Keratinocyte (primary cell): ENCODE results near the gene CNOT6. TPM values are rescaled to one million over a fixed set of nuclear protein-coding genes. Genes with fewer than 3 reads are reported as not detected.

Experiments
- DNase-seq: peaks from one replicate; pipeline ENCODE4 v3.0.0-alpha.2; 2011; ENCODE audit warnings: low read depth, missing footprints, low spot score
- FAIRE-seq: peaks from 2 replicates; lab custom pipeline; 2011; peaks lifted over from hg19 to GRCh38; lab: Jason Lieb, UNC
- H2AFZ ChIP-seq: 2 replicates; pipeline ENCODE4 v1.6.0; 2012; ENCODE audit warnings: low read length, control low read depth, inconsistent platforms; ENCODE audit not compliant: control insufficient read depth
- H3K27ac ChIP-seq: 2 replicates; pipeline ENCODE4 v1.5.1; 2011; ENCODE audit warnings: low read length; ENCODE audit not compliant: control insufficient read depth, insufficient read depth
- H3K27me3 ChIP-seq: 3 replicates; pipeline ENCODE4 v1.6.0; 2011; ENCODE audit warnings: low read length; ENCODE audit not compliant: control insufficient read depth, insufficient read depth; ENCODE audit errors: extremely low read depth
- H3K36me3 ChIP-seq, 2 experiments: 2 replicates in 1 of 2; 3 replicates in 1 of 2; pipeline ENCODE4 v1.5.1; 2011; ENCODE audit warnings: low read length in 2 of 2, mild to moderate bottlenecking in 1 of 2; ENCODE audit not compliant: control insufficient read depth in 2 of 2, insufficient read depth in 2 of 2; ENCODE audit errors: extremely low read depth in 1 of 2
- H3K4me1 ChIP-seq: 3 replicates; pipeline ENCODE4 v1.5.1; 2011; ENCODE audit warnings: low read length; ENCODE audit not compliant: control insufficient read depth, insufficient read depth; ENCODE audit errors: extremely low read depth
- H3K4me2 ChIP-seq: 3 replicates; pipeline ENCODE4 v1.6.0; 2011; ENCODE audit warnings: low read depth, low read length; ENCODE audit not compliant: control insufficient read depth, insufficient read depth; ENCODE audit errors: extremely low read depth
- H3K4me3 ChIP-seq, 3 experiments: fragments of 200-600 bp in 1 of 3; sonication (generic) in 1 of 3; 2 replicates in 2 of 3; 3 replicates in 1 of 3; pipeline ENCODE4 v1.5.1; 2011 to 2016; ENCODE audit warnings: low read length in 3 of 3, mild to moderate bottlenecking in 3 of 3, control low read depth in 2 of 3, inconsistent platforms in 1 of 3, low read depth in 1 of 3, mixed read lengths in 1 of 3, mixed run types in 1 of 3, moderate library complexity in 1 of 3; ENCODE audit not compliant: control insufficient read depth in 2 of 3, insufficient read depth in 2 of 3; ENCODE audit errors: extremely low read depth in 1 of 3
- H3K79me2 ChIP-seq: 2 replicates; pipeline ENCODE4 v1.6.0; 2012; ENCODE audit warnings: low read length; ENCODE audit not compliant: control insufficient read depth, insufficient read depth
- H3K9ac ChIP-seq: 3 replicates; pipeline ENCODE4 v1.6.0; 2011; ENCODE audit warnings: low read length; ENCODE audit not compliant: control insufficient read depth, insufficient read depth; ENCODE audit errors: extremely low read depth
- H3K9me1 ChIP-seq: 3 replicates; pipeline ENCODE4 v1.6.0; 2011; ENCODE audit warnings: low read length; ENCODE audit not compliant: control insufficient read depth, insufficient read depth; ENCODE audit errors: extremely low read depth
- H3K9me3 ChIP-seq: 2 replicates; pipeline ENCODE4 v1.5.1; 2012; ENCODE audit warnings: low read depth, low read length; ENCODE audit not compliant: control insufficient read depth
- H4K20me1 ChIP-seq: 3 replicates; pipeline ENCODE4 v1.6.0; 2011; ENCODE audit warnings: low read length; ENCODE audit not compliant: control insufficient read depth, insufficient read depth; ENCODE audit errors: extremely low read depth
- EZH2 ChIP-seq: IDR thresholded peaks from one replicate; pipeline ENCODE4 v1.6.1; 2012; ENCODE audit warnings: inconsistent platforms, mild to moderate bottlenecking, low read length, moderate library complexity
- dilution Hi-C: fragments of 300-500 bp; cut with MboI; formaldehyde crosslinking; loops from one replicate; pipeline ENCODE4 v1.7.0; 2020; ENCODE audit warnings: low sequenced_read_pairs; ENCODE audit not compliant: extremely low pct_ligation_motif_present
- polyA plus RNA-seq, 5 experiments: library from polyadenylated mRNA; depleted of rRNA in 3 of 5; stranded (reverse) in 3 of 5; stranded (forward) in 1 of 5; unstranded in 1 of 5; fragments of >200 nt; gene quantifications; 1 replicate in 1 of 5; 2 replicates in 3 of 5; 3 replicates in 1 of 5; pipeline versions ENCODE4 v1.2.1 to v1.2.3, GENCODE V29; 2011 to 2012; ENCODE audit warnings: missing spikeins in 2 of 5, low read depth in 1 of 5, low replicate concordance in 1 of 5
- TF ChIP-seq, protein P1 (sequence below), 3 experiments: IDR thresholded peaks in 1 of 3; conservative IDR thresholded peaks in 1 of 3; optimal IDR thresholded peaks in 1 of 3; 2 replicates in 2 of 3; 3 replicates in 1 of 3; pipeline versions ENCODE3 to v1.5.1; 2011; ENCODE audit warnings: low read length in 3 of 3, mild to moderate bottlenecking in 3 of 3, moderate library complexity in 2 of 3, control low read depth in 1 of 3, inconsistent platforms in 1 of 3; ENCODE audit not compliant: insufficient read depth in 2 of 3; ENCODE audit errors: extremely low read depth in 1 of 3

The CNOT6 gene
- polyA plus RNA-seq, 1 donor (not counting 4 experiments of a cell fraction or from before 2014, with no cell fraction given): 29.7 TPM

DNA sequence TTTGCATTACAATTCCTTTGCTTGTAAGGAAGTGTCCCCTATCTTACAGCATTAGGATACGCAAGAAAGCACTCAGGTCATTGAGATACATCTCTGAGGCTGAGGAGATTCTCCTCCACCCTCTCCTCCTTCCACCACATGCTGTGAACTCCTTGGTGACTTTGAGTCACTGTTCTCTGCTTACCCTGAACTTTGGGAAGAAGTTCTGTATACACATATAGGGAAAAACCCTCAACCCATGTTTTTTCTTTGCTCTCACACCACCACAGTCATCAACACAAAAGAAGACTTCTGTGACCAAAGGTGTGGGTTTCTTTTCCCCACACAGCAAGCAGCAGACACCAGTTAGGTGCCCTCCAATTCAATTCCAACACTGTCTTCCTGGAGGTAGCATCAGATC lies 38.1 kb downstream of the CNOT6 start:
- Histone ChIP-seq H3K4me2 (no peak overlapping the region), H3K9ac (no peak overlapping the region), H3K27ac (no peak overlapping the region), H3K79me2 (peaks cover 54% of the 10 kb centered on the region), H3K4me3 (no peak overlapping the region), H3K9me3 (no peaks in the 10 kb centered on the region), H3K4me1 (no peaks in the 10 kb centered on the region), H3K9me1 (no peaks in the 10 kb centered on the region), H2AFZ (no peak overlapping the region), H4K20me1 (peaks cover 7% of the 10 kb centered on the region), H3K36me3 (peaks cover 0 to 4% of the 10 kb centered on the region in 2 experiments), H3K27me3 (no peaks in the 10 kb centered on the region)
- no peak for FAIRE-seq
- DNase-seq: no peak
- dilution Hi-C loops: no loop called here
- TF ChIP-seq EZH2: no peak
- TF ChIP-seq, protein P1, sequence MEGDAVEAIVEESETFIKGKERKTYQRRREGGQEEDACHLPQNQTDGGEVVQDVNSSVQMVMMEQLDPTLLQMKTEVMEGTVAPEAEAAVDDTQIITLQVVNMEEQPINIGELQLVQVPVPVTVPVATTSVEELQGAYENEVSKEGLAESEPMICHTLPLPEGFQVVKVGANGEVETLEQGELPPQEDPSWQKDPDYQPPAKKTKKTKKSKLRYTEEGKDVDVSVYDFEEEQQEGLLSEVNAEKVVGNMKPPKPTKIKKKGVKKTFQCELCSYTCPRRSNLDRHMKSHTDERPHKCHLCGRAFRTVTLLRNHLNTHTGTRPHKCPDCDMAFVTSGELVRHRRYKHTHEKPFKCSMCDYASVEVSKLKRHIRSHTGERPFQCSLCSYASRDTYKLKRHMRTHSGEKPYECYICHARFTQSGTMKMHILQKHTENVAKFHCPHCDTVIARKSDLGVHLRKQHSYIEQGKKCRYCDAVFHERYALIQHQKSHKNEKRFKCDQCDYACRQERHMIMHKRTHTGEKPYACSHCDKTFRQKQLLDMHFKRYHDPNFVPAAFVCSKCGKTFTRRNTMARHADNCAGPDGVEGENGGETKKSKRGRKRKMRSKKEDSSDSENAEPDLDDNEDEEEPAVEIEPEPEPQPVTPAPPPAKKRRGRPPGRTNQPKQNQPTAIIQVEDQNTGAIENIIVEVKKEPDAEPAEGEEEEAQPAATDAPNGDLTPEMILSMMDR (optimal IDR thresholded peaks at IDR 0.05 in 1 of 3, IDR thresholded peaks at IDR 0.05 in 1 of 3, conservative IDR thresholded peaks at IDR 0.05 in 1 of 3; ENCODE audit: extremely low read depth in 1 of 3, insufficient read depth in 2 of 3, low read length in 3 of 3): no peak

DNA sequence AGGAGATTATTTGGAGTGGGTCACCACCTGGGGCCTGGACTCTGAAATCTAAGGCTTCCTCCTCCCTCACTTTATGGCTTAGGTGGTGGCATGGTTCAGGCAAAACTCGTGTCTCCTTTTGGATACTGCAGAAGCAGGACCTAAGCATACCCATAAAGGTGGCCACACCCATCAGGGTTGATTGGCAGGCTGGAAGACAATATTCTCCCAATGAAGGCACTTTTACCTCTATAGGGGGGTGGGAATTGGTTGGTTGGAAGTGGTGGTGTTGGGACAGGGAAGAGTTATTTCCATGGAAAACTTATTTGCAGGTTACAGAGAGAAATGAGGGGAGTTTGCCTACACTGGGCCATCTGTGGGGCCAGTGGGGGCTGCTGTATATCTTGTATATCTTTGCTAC lies 39.7 kb downstream of the CNOT6 start:
- Histone ChIP-seq H3K36me3 (peaks cover 0 to 4% of the 10 kb centered on the region in 2 experiments), H3K9ac (no peak overlapping the region), H4K20me1 (peaks cover 3% of the 10 kb centered on the region), H3K4me2 (no peak overlapping the region), H3K79me2 (peaks cover 54% of the 10 kb centered on the region), H3K9me1 (no peaks in the 10 kb centered on the region), H3K4me1 (no peaks in the 10 kb centered on the region), H3K27me3 (no peaks in the 10 kb centered on the region), H3K27ac (no peak overlapping the region), H3K9me3 (no peaks in the 10 kb centered on the region), H3K4me3 (no peak overlapping the region), H2AFZ (no peak overlapping the region)
- FAIRE-seq: no peak
- TF ChIP-seq, protein P1 (optimal IDR thresholded peaks at IDR 0.05 in 1 of 3, IDR thresholded peaks at IDR 0.05 in 1 of 3, conservative IDR thresholded peaks at IDR 0.05 in 1 of 3; ENCODE audit: extremely low read depth in 1 of 3, insufficient read depth in 2 of 3, low read length in 3 of 3): no peak
- no peak for TF ChIP-seq EZH2
- dilution Hi-C loops: no loop called here
- no peak for DNase-seq
